HepG2 (cell line): ENCODE results near the gene RTN4RL2. TPM values are rescaled to one million over a fixed set of nuclear protein-coding genes. Genes with fewer than 3 reads are reported as not detected.
A peak's percentile ranks its signal among the peaks of the same experiment; 100 is the strongest.

Experiments
- ASH2L ChIP-seq: fragments of 300-600, 200-600 bp; sonication (generic); IDR thresholded peaks from 2 replicates; pipeline ENCODE4 v1.7.0; 2017; ENCODE audit warnings: low read depth, mild to moderate bottlenecking, moderate library complexity, mixed read lengths, low read length; ENCODE audit not compliant: insufficient read length
- CSRNP2 ChIP-seq: sonication (generic); formaldehyde crosslinking; conservative IDR thresholded peaks from 2 replicates; pipeline ENCODE4 v1.8.0; 2022; ENCODE audit warnings: low read depth, missing genetic modification reagents
- ELF3 ChIP-seq: IDR thresholded peaks from 2 replicates; pipeline ENCODE4 v1.6.1; 2016; ENCODE audit warnings: missing genetic modification reagents, missing compliant biosample characterization
- EP300 ChIP-seq, 3 experiments: sonication (generic) in 1 of 3; formaldehyde crosslinking in 1 of 3; IDR thresholded peaks; 2 replicates each; pipeline versions ENCODE4 v1.5.1 to v1.6.1; 2011 to 2020; ENCODE audit warnings: low read depth in 2 of 3, low read length in 2 of 3, borderline replicate concordance in 1 of 3, improper control_type of control experiment in 1 of 3, mild to moderate bottlenecking in 1 of 3, missing genetic modification reagents in 1 of 3, moderate library complexity in 1 of 3
- ETV6 ChIP-seq: sonication (generic); formaldehyde crosslinking; conservative IDR thresholded peaks from 2 replicates; pipeline ENCODE4 v1.4.0; 2020; ENCODE audit warnings: missing genetic modification reagents
- HHEX ChIP-seq: IDR thresholded peaks from 2 replicates; pipeline ENCODE4 v1.6.1; 2016; ENCODE audit warnings: control low read depth
- JUN ChIP-seq: sonication (generic); formaldehyde crosslinking; IDR thresholded peaks from 2 replicates; pipeline ENCODE4 v1.4.0; 2020; ENCODE audit warnings: mild to moderate bottlenecking, missing genetic modification reagents
- KLF13 ChIP-seq: sonication (generic); formaldehyde crosslinking; IDR thresholded peaks from 2 replicates; pipeline ENCODE4 v1.4.0; 2020; ENCODE audit warnings: mild to moderate bottlenecking, missing genetic modification reagents
- NFE2L2 ChIP-seq: fragments of 150-350 bp; IDR thresholded peaks from 2 replicates; pipeline ENCODE4 v1.6.1; 2014; ENCODE audit warnings: low read length
- POLR2AphosphoS2 ChIP-seq: IDR thresholded peaks from 2 replicates; pipeline ENCODE4 v1.6.1; 2011; ENCODE audit warnings: low read depth, low read length, improper control_type of control experiment
- SP5 ChIP-seq: IDR thresholded peaks from 2 replicates; pipeline ENCODE4 v1.6.1; 2016; ENCODE audit warnings: low read depth, borderline replicate concordance
- TBL1XR1 ChIP-seq: fragments of 150-350 bp; IDR thresholded peaks from 2 replicates; pipeline ENCODE4 v1.6.1; 2014; ENCODE audit warnings: borderline replicate concordance, low read length; ENCODE audit not compliant: partially characterized antibody
- ZBTB20 ChIP-seq: sonication (generic); formaldehyde crosslinking; IDR thresholded peaks from 2 replicates; pipeline ENCODE4 v1.8.1; 2023; ENCODE audit warnings: missing genetic modification reagents, low read depth, mild to moderate bottlenecking, borderline replicate concordance
- ZBTB34 ChIP-seq: sonication (generic); formaldehyde crosslinking; IDR thresholded peaks from 2 replicates; pipeline ENCODE4 v1.8.0; 2022; ENCODE audit warnings: mild to moderate bottlenecking, missing genetic modification reagents
- ZNF232 ChIP-seq: sonication (generic); formaldehyde crosslinking; IDR thresholded peaks from 2 replicates; pipeline ENCODE4 v1.4.0; 2020; ENCODE audit warnings: missing genetic modification reagents, borderline replicate concordance
- ZNF556 ChIP-seq: sonication (generic); formaldehyde crosslinking; IDR thresholded peaks from 2 replicates; pipeline ENCODE4 v1.4.0; 2020; ENCODE audit warnings: mild to moderate bottlenecking, missing genetic modification reagents, borderline replicate concordance
- ZNF772 ChIP-seq: sonication (generic); formaldehyde crosslinking; IDR thresholded peaks from 2 replicates; pipeline ENCODE4 v1.5.0; 2020; ENCODE audit warnings: mild to moderate bottlenecking, missing genetic modification reagents
- ZSCAN22 ChIP-seq: sonication (generic); formaldehyde crosslinking; IDR thresholded peaks from 2 replicates; pipeline ENCODE4 v1.4.0; 2020; ENCODE audit warnings: mild to moderate bottlenecking, missing genetic modification reagents
- ZSCAN9 ChIP-seq: IDR thresholded peaks from 2 replicates; pipeline ENCODE4 v1.6.1; 2016; ENCODE audit warnings: borderline replicate concordance
- ZZZ3 ChIP-seq: sonication (generic); formaldehyde crosslinking; IDR thresholded peaks from 2 replicates; pipeline ENCODE4 v1.4.0; 2020; ENCODE audit warnings: missing genetic modification reagents, mild to moderate bottlenecking, borderline replicate concordance
- polyA plus RNA-seq, 8 experiments: library from polyadenylated mRNA; depleted of rRNA in 3 of 8; stranded (reverse) in 7 of 8; unstranded in 1 of 8; fragments of >200 nt; fragmentation: Illumina TruSeq in 4 of 8; extraction: Trizol in 4 of 8; gene quantifications; 2 replicates each; pipeline versions ENCODE4 v1.2.1 to v1.2.3, GENCODE V29; 2011 to 2016; ENCODE audit warnings: low read depth in 4 of 8, missing spikeins in 1 of 8, mixed read lengths in 1 of 8; ENCODE audit not compliant: insufficient read depth in 1 of 8
- total RNA-seq, 5 experiments: library from RNA; depleted of rRNA; stranded (reverse); fragments of >200 nt; fragmentation: Illumina TruSeq; extraction: Trizol; gene quantifications; 2 replicates each; pipeline ENCODE4 v1.2.3, GENCODE V29; 2016; ENCODE audit warnings: low read depth in 1 of 5
- TF ChIP-seq, protein P1 (sequence below): sonication (generic); formaldehyde crosslinking; IDR thresholded peaks from 2 replicates; pipeline ENCODE4 v1.4.0; 2020; ENCODE audit warnings: missing genetic modification reagents
- TF ChIP-seq, protein P2 (sequence below): sonication (generic); formaldehyde crosslinking; IDR thresholded peaks from 2 replicates; pipeline ENCODE4 v1.4.0; 2020; ENCODE audit warnings: missing genetic modification reagents

Gene RTN4RL2
- total and polyA plus RNA-seq, 2 of the 13 experiments (the other 11 are each of a cell fraction or from before 2014, with no cell fraction given), result 1.3 to 4.3 TPM

- TF ChIP-seq TBL1XR1 (peak; percentile 94), ASH2L (no peak), EP300 (IDR thresholded peaks at IDR 0.05; ENCODE audit: low read depth in 2 of 2, low read length in 2 of 2) (peak; percentile 89 to 93; a peak in 3 of 4 replicates), EP300 (CRISPR knock-in tag; IDR thresholded peaks at IDR 0.05; ENCODE audit: borderline replicate concordance) (peak; percentile 67; the same call in 1 of the 2 replicates), ETV6 (no peak), ZSCAN22 (CRISPR knock-in tag) (no peak), JUN (CRISPR knock-in tag) (peak; percentile 64; the same call in 1 of the 2 replicates), ZNF772 (CRISPR knock-in tag) (no peak), ZNF556 (CRISPR knock-in tag) (0 out of 2 replicates have a peak, but pooled peaks have one; percentile 30), ZBTB20 (CRISPR knock-in tag) (peak; percentile 50; the same call in 1 of the 2 replicates), HHEX (CRISPR knock-in tag) (0 out of 2 replicates have a peak, but pooled peaks have one; percentile 55), ZZZ3 (CRISPR knock-in tag) (no peak), ZBTB34 (CRISPR knock-in tag) (no peak; the same call in 1 of the 2 replicates), ZSCAN9 (CRISPR knock-in tag) (peak; percentile 89), CSRNP2 (CRISPR knock-in tag) (no peak), POLR2AphosphoS2 (no peak), NFE2L2 (no peak), KLF13 (CRISPR knock-in tag) (no peak), SP5 (CRISPR knock-in tag) (peak; percentile 33; the same call in 1 of the 2 replicates), ELF3 (CRISPR knock-in tag) (peak; percentile 70), ZNF232 (CRISPR knock-in tag) (no peak)
- TF ChIP-seq, protein P1, sequence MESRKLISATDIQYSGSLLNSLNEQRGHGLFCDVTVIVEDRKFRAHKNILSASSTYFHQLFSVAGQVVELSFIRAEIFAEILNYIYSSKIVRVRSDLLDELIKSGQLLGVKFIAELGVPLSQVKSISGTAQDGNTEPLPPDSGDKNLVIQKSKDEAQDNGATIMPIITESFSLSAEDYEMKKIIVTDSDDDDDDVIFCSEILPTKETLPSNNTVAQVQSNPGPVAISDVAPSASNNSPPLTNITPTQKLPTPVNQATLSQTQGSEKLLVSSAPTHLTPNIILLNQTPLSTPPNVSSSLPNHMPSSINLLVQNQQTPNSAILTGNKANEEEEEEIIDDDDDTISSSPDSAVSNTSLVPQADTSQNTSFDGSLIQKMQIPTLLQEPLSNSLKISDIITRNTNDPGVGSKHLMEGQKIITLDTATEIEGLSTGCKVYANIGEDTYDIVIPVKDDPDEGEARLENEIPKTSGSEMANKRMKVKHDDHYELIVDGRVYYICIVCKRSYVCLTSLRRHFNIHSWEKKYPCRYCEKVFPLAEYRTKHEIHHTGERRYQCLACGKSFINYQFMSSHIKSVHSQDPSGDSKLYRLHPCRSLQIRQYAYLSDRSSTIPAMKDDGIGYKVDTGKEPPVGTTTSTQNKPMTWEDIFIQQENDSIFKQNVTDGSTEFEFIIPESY (CRISPR knock-in tag), result 0 out of 2 replicates have a peak, but pooled peaks have one; percentile 14
- TF ChIP-seq, protein P2, sequence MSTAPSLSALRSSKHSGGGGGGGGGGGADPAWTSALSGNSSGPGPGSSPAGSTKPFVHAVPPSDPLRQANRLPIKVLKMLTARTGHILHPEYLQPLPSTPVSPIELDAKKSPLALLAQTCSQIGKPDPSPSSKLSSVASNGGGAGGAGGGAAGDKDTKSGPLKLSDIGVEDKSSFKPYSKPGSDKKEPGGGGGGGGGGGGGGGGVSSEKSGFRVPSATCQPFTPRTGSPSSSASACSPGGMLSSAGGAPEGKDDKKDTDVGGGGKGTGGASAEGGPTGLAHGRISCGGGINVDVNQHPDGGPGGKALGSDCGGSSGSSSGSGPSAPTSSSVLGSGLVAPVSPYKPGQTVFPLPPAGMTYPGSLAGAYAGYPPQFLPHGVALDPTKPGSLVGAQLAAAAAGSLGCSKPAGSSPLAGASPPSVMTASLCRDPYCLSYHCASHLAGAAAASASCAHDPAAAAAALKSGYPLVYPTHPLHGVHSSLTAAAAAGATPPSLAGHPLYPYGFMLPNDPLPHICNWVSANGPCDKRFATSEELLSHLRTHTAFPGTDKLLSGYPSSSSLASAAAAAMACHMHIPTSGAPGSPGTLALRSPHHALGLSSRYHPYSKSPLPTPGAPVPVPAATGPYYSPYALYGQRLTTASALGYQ (CRISPR knock-in tag), result no peak
These were observed 25.4 kb upstream of the RTN4RL2 start (continued) for GRCh38 chr11:57434640-57435546.
